H1 (cell line): ENCODE measurements around the gene CPPED1. TPM values are rescaled to one million over a fixed set of nuclear protein-coding genes. Genes with fewer than 3 reads are reported as not detected.

Experiments
- RBBP5 ChIP-seq: IDR thresholded peaks from 2 replicates; pipeline ENCODE4 v1.7.1; 2012; ENCODE audit warnings: low read depth, mild to moderate bottlenecking, inconsistent platforms, low read length, moderate library complexity, borderline replicate concordance
- SUZ12 ChIP-seq: fragments of 200-600 bp; sonication (generic); IDR thresholded peaks from 2 replicates; pipeline ENCODE4 v1.6.1; 2012; ENCODE audit warnings: mild to moderate bottlenecking, inconsistent platforms, low read length, moderate library complexity, mixed read lengths
- polyA plus RNA-seq, 7 experiments: library from polyadenylated mRNA; depleted of rRNA in 3 of 7; stranded (reverse) in 5 of 7; unstranded in 2 of 7; fragments of >200 nt in 5 of 7; fragments of 200-250 nt in 2 of 7; gene quantifications; 1 replicate in 5 of 7; 2 replicates in 1 of 7; 4 replicates in 1 of 7; pipeline versions ENCODE4 v1.2.1 to v1.2.3, GENCODE V29; 2011 to 2013; ENCODE audit warnings: missing spikeins in 2 of 7, mixed read lengths in 2 of 7
- total RNA-seq: library from RNA; stranded (reverse); fragmentation: NEBNext Ultra II Directional; extraction: Animal tissue kit (Norgen Biotek cat#: 25700); gene quantifications from 2 replicates; pipeline ENCODE4 v1.2.1, GENCODE V29; 2021

Gene CPPED1
- total and polyA plus RNA-seq, 2 of the 8 experiments (the other 6 are each of a cell fraction or from before 2014, with no cell fraction given): 3.5 to 11.2 TPM

DNA sequence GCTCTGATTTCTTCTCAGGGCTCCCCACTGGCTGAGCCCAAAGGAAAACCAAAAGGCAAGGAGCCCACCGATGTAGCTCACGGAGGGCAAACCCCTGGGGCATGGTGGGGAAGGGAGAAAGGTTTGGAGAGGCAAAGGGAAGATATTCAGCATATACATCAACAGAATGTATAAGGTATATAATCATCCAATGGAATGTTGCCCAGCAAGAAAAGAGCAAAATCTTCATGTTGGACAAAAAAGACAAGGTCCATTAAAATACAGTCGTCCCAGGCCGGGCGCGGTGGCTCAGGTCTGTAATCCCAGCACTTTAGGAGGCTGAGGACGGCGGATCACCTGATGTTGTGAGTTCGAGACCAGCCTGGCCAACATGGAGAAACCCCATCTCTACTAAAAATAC is 1.6 kb downstream of the CPPED1 start (continued):
- TF ChIP-seq SUZ12: no peak
- no peak for TF ChIP-seq RBBP5
